PC-9 (cell line): Measurements from ENCODE around the gene BRD9.

Source experiments
- EZH2 ChIP-seq: fragments of 200-600 bp; sonication (generic); IDR thresholded peaks from 2 replicates; pipeline ENCODE4 v1.8.0; 2017; ENCODE audit warnings: antibody characterized with exemption, low read depth
- TF ChIP-seq, protein P1 (sequence below): fragments of 200-600 bp; sonication (generic); conservative IDR thresholded peaks from 2 replicates; pipeline ENCODE4 v1.6.1; 2017; ENCODE audit warnings: mixed run types, antibody characterized with exemption, mild to moderate bottlenecking, moderate library complexity

DNA sequence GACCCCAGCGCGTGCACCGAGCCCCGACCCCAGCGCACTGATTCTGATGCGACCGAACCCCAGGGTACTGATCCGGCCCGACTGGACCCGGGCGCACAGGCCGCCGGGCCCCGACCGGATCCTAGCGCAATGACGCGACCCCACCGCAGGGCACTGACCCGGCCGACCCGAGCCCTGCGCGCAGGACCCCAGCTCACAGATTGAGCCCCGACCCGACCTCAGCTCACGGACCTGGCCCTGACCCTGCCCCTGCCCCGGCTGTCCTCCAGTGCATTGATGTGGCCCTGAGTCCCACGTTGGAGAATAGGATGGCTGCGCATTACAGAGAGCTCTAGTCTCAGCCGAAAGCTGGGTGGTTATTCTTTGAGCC, 521 bp upstream of the BRD9 start:
- TF ChIP-seq, protein P1, sequence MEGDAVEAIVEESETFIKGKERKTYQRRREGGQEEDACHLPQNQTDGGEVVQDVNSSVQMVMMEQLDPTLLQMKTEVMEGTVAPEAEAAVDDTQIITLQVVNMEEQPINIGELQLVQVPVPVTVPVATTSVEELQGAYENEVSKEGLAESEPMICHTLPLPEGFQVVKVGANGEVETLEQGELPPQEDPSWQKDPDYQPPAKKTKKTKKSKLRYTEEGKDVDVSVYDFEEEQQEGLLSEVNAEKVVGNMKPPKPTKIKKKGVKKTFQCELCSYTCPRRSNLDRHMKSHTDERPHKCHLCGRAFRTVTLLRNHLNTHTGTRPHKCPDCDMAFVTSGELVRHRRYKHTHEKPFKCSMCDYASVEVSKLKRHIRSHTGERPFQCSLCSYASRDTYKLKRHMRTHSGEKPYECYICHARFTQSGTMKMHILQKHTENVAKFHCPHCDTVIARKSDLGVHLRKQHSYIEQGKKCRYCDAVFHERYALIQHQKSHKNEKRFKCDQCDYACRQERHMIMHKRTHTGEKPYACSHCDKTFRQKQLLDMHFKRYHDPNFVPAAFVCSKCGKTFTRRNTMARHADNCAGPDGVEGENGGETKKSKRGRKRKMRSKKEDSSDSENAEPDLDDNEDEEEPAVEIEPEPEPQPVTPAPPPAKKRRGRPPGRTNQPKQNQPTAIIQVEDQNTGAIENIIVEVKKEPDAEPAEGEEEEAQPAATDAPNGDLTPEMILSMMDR, result no peak
- no peak for TF ChIP-seq EZH2
